Thyroid gland (tissue), 4 donors: ENCODE data around the gene GAS7. TPM values are rescaled to one million over a fixed set of nuclear protein-coding genes. Genes with fewer than 3 reads are reported as not detected.

Experiments used
- DNase-seq, 2 donors: peaks; one replicate each; pipeline ENCODE4 v3.0.0-alpha.2; 2019
- H3K27ac ChIP-seq, 3 donors: fragments of 200-600 bp; sonication (generic); 1 replicate in 2 of 3; 2 replicates in 1 of 3; pipeline ENCODE4 v1.5.1; 2016 to 2019; ENCODE audit warnings: mild to moderate bottlenecking in 1 of 3, moderate library complexity in 1 of 3
- H3K27me3 ChIP-seq: fragments of 200-600 bp; sonication (generic); one replicate; pipeline ENCODE4 v1.5.1; 2019
- H3K36me3 ChIP-seq, 2 donors: fragments of 200-600 bp; sonication (generic); one replicate each; pipeline ENCODE4 v1.5.1; 2016 to 2019
- H3K4me1 ChIP-seq, 2 donors: fragments of 200-600 bp; sonication (generic); one replicate each; pipeline ENCODE4 v1.5.1; 2017 to 2019
- H3K4me3 ChIP-seq, 3 donors: fragments of 200-600 bp; sonication (generic); replicated peaks in 1 of 3; 1 replicate in 2 of 3; 2 replicates in 1 of 3; pipeline ENCODE4 v1.5.1; 2016; ENCODE audit warnings: mild to moderate bottlenecking in 1 of 3
- H3K9me3 ChIP-seq: fragments of 200-600 bp; sonication (generic); one replicate; pipeline ENCODE4 v1.5.1; 2017
- CTCF ChIP-seq, 6 experiments: fragments of 200-600 bp in 3 of 6; fragments of 450-650 bp in 3 of 6; sonication (generic) in 3 of 6; IDR thresholded peaks; one replicate each; pipeline ENCODE4 v1.5.1; 2016 to 2019; ENCODE audit warnings: antibody characterized with exemption in 6 of 6, mild to moderate bottlenecking in 2 of 6, inconsistent platforms in 1 of 6, moderate library complexity in 1 of 6
- POLR2A ChIP-seq, 2 donors: fragments of 450-650 bp; IDR thresholded peaks; one replicate each; pipeline ENCODE4 v1.6.1; 2017; ENCODE audit warnings: antibody characterized with exemption in 2 of 2, mild to moderate bottlenecking in 2 of 2, moderate library complexity in 1 of 2
- WGBS, 2 donors: methylation state at CpG; one replicate each; pipeline ENCODE4 v1.1.5; 2017; 5-methylcytosine and 5-hydroxymethylcytosine counted together
- intact Hi-C: fragments of 100-400 bp; cut with DNase I; formaldehyde crosslinking; loops from one replicate; pipeline ENCODE4 v1.15.1; 2023
- total RNA-seq, 4 donors: library from RNA; depleted of rRNA; stranded (reverse); fragments of >200 nt; gene quantifications; one replicate each; pipeline ENCODE4 v1.2.3, GENCODE V29; 2016

The GAS7 gene
- total RNA-seq, 4 donors from 2014 or later = 7.5 to 30.3 (median 24.1) TPM

GRCh38 chr17:10238661-10239060, 40.3 kb upstream of the GAS7 start:
- no peak overlapping the region for H3K27ac ChIP-seq
- intact Hi-C loops = no loop called here
- H3K4me3 ChIP-seq = no peak overlapping the region
- H3K27me3 ChIP-seq = no peaks in the 10 kb centered on the region
- WGBS, 2 donors = 82% methylated on average over 2 of the region's 2 CpGs
- no peaks in the 10 kb centered on the region for H3K4me1 ChIP-seq
- DNase-seq = no peak
- no peaks in the 10 kb centered on the region for H3K9me3 ChIP-seq
- TF ChIP-seq POLR2A (IDR thresholded peaks at IDR 0.05) = no peak
- no peak for TF ChIP-seq CTCF (IDR thresholded peaks at IDR 0.05)
- no peaks in the 10 kb centered on the region for H3K36me3 ChIP-seq

- H3K9me3 ChIP-seq = no peaks in the 10 kb centered on the region
- intact Hi-C loops = no loop called here
- H3K27ac ChIP-seq = no peak overlapping the region
- TF ChIP-seq CTCF (IDR thresholded peaks at IDR 0.05) (no peak), POLR2A (IDR thresholded peaks at IDR 0.05) (no peak)
- no peaks in the 10 kb centered on the region for H3K4me1 ChIP-seq
- WGBS, 2 donors = 80 to 86% methylated on average over 5 of the region's 5 CpGs
- no peak overlapping the region for H3K4me3 ChIP-seq
- H3K27me3 ChIP-seq = no peaks in the 10 kb centered on the region
- DNase-seq = no peak
- no peaks in the 10 kb centered on the region for H3K36me3 ChIP-seq
These were observed 35.6 kb upstream of the GAS7 start for GRCh38 chr17:10234033-10234432.

GRCh38 chr17:10233161-10233560, 34.8 kb upstream of the GAS7 start:
- intact Hi-C loops = no loop called here
- DNase-seq = no peak
- WGBS, 2 donors = 87 to 97% methylated on average over 2 of the region's 2 CpGs
- H3K36me3 ChIP-seq = no peaks in the 10 kb centered on the region
- H3K9me3 ChIP-seq = no peaks in the 10 kb centered on the region
- no peak overlapping the region for H3K27ac ChIP-seq
- TF ChIP-seq CTCF (IDR thresholded peaks at IDR 0.05) = no peak
- TF ChIP-seq POLR2A (IDR thresholded peaks at IDR 0.05) = no peak
- H3K4me1 ChIP-seq = no peaks in the 10 kb centered on the region
- H3K4me3 ChIP-seq = no peak overlapping the region
- no peaks in the 10 kb centered on the region for H3K27me3 ChIP-seq

- intact Hi-C loops = no loop called here
- H3K4me1 ChIP-seq = no peaks in the 10 kb centered on the region
- 62 to 65% methylated on average over 2 of the region's 2 CpGs for WGBS, 2 donors
- H3K36me3 ChIP-seq = no peaks in the 10 kb centered on the region
- TF ChIP-seq POLR2A (IDR thresholded peaks at IDR 0.05) (no peak), CTCF (IDR thresholded peaks at IDR 0.05) (no peak)
- no peaks in the 10 kb centered on the region for H3K27me3 ChIP-seq
- no peak overlapping the region for H3K27ac ChIP-seq
- H3K4me3 ChIP-seq = no peak overlapping the region
- DNase-seq = no peak
- H3K9me3 ChIP-seq = no peaks in the 10 kb centered on the region
These were observed 30.8 kb upstream of the GAS7 start for GRCh38 chr17:10229181-10229580.

- TF ChIP-seq POLR2A (IDR thresholded peaks at IDR 0.05) (no peak), CTCF (IDR thresholded peaks at IDR 0.05) (peak in 4 of 6 experiments; percentile 10 to 35 (median 22))
- no peaks in the 10 kb centered on the region for H3K27me3 ChIP-seq
- H3K4me3 ChIP-seq = no peak overlapping the region
- H3K36me3 ChIP-seq = no peaks in the 10 kb centered on the region
- H3K4me1 ChIP-seq = no peaks in the 10 kb centered on the region
- intact Hi-C loops = no loop called here
- no peaks in the 10 kb centered on the region for H3K9me3 ChIP-seq
- no peak overlapping the region for H3K27ac ChIP-seq
- 57 to 68% methylated on average over 7 to 15 of the region's 15 CpGs for WGBS, 2 donors
- peak; percentile 6 to 8 for DNase-seq
These were observed 28.7 kb upstream of the GAS7 start for GRCh38 chr17:10226930-10227695.
